Measurements from ENCODE around the gene TIAM2.

The TIAM2 gene

DNA sequence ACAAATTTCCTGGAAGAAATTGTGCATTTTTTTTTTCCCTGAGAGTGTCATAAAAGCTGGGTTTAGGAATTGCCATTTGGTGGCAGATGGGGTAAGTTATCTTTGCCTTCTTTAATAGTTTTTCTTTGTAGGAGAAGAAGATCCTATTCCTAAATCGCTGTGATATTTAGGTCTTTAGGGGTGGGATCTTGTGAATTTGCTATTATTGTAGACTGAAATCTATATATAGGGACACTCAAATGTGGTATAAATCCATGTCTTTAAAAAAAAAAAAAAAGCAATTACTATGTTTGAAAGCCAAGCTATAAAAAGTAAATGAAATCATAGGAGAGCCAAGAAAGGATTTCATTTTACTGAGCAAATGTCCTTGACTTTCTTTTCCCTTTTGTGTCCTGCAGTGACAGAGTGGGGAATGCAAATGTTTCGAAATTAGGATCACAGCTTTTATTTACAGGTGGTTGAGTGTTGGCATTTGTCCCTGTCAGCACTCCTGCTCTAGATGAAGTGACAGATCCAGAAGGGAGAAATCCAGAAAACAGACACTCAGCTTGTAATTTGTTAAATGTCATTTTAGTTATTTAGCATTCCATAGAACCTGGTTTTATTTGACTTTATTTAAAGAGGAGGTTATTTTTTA lies 29.4 kb downstream of the TIAM2 start:
- no peak for DNase-seq (ENCODE audit: low read depth in 2 of 2)

GRCh38 chr6:155026022-155026705 lies 31.0 kb downstream of the TIAM2 start:
- DNase-seq (ENCODE audit: low read depth in 2 of 2) = peak; percentile 73 to 74

- no peak for DNase-seq (ENCODE audit: low read depth in 2 of 2)
These were observed 31.6 kb downstream of the TIAM2 start for GRCh38 chr6:155026706-155027045.

DNA sequence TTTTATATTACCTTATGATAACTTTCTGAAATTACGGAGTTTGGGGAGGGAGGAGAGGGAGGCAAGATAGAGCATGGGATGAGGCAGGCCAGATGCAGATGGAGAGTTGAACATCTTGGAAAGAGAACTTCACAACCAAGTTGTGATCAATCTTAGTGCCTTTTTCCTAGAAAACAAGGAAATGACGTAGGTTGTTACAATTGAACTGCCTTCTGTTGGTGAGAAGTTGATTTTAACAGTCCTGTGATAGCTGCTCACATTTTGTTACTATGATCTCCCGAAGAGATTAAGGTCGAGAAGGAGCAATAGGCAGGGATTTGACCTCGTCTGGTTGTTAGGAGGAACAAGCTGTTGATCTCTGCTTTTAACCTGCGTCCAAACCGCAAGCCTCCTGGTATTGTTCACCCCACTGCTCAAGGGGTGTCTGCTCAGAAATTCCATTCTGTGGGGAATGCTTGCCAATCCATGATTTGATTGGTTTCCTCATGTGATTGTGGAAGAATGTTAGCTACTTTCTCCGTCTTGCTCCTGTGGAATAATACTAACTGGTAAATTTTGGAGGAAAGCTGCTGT lies 35.1 kb downstream of the TIAM2 start:
- DNase-seq (ENCODE audit: low read depth in 2 of 2) = no peak

- no peak for DNase-seq (ENCODE audit: low read depth in 2 of 2)
These were observed 36.0 kb downstream of the TIAM2 start for GRCh38 chr6:155031091-155031490.

DNA sequence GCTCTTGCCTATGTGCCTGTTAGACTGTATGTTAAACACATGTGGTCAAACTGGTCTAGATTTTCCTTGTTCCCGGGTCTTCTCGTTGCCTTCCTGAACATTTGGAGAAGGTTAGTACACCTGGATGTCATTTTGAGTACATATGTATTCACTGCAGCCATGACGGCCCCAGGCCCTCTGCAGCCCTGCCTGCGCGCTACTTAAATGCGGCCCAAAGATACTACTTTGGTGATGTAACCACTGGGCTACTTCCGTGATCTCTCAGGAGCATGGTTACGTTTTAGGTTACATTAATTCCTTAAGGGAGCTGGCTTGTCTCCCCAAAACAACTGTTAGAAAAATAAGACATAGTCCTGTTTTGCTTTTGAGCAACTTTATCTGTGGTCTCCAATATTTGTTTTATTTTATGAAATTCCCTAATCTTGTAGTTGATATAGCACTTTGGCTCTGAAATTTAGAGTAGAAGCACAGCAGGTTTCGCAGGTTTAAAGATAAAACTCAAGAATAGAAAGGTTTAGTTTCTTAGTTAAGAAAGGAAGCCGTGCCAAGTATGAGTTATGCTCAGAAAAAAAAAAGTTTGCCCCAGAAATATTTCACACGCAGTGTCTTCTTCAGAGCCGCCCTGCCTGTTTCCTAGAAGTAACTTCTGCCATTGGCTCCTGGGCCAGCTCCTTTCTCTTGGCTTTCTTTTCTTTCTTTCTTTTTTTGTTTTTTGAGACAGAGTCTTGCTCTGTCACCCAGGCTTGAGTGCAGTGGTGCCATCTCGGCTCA lies 38.1 kb downstream of the TIAM2 start:
- no peak for DNase-seq (ENCODE audit: low read depth in 2 of 2)

GRCh38 chr6:155036907-155037306 lies 41.8 kb downstream of the TIAM2 start:
- DNase-seq (ENCODE audit: low read depth in 2 of 2) = no peak

GRCh38 chr6:155038104-155038503 lies 43.0 kb downstream of the TIAM2 start:
- DNase-seq (ENCODE audit: low read depth in 2 of 2) = no peak

DNA sequence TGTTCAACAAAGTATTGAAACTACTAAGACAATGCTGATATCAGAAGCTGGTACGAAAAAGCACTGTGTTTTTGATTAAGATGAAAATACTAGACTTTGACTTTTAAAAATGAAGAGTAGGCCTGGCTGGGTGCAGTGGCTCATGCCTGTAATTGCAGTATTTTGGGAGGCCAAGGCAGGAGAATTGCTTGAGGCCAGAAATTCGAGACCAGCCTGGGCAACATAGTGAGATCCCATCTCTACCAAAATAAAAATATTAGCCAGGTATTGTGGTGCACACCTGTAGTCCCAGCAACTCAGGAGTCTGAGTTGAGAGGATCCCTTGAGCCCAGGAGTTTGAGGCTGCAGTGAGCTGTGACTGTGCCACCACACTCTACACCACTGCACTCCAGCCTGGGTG lies 43.4 kb downstream of the TIAM2 start:
- DNase-seq (ENCODE audit: low read depth in 2 of 2) = no peak

DNA sequence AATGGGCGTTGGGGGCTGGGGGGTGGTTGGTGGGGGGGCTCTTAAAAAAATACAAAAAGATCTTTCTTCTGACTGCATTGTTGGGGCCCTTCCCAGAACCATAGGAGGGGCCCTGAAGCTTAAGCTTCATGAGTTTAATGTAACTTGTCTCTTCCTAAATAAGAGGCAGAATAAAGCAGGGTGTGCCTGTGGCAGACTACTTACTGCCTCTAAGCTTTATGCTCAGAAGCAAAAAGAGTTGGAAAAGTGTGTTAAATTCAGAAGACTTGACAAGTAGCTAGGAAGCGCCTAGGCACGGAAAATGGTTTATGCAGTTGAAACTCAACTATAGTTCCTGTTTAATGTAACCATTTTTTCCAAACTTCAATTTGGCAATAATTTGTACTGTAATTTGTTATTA lies 44.5 kb downstream of the TIAM2 start:
- no peak for DNase-seq (ENCODE audit: low read depth in 2 of 2)

DNA sequence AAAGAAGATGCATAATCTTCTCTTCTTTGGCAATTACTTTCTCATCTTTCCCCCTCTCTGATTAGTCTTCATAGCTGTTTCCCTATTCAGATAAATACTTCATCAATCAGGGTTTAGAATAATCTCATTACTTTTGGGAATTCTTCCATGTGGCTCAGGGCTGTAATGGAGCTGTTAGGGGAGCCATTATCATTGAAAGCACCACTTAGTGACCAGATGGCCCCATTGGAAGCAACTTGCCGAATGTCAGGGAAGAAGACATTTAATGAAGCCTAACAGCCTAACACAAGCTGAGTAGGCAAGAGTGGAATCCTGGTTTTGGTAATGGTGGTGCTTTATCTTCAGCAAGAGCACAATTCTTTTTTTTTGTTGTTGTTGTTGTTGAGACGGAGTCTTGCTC lies 45.0 kb downstream of the TIAM2 start:
- no peak for DNase-seq (ENCODE audit: low read depth in 2 of 2)

DNA sequence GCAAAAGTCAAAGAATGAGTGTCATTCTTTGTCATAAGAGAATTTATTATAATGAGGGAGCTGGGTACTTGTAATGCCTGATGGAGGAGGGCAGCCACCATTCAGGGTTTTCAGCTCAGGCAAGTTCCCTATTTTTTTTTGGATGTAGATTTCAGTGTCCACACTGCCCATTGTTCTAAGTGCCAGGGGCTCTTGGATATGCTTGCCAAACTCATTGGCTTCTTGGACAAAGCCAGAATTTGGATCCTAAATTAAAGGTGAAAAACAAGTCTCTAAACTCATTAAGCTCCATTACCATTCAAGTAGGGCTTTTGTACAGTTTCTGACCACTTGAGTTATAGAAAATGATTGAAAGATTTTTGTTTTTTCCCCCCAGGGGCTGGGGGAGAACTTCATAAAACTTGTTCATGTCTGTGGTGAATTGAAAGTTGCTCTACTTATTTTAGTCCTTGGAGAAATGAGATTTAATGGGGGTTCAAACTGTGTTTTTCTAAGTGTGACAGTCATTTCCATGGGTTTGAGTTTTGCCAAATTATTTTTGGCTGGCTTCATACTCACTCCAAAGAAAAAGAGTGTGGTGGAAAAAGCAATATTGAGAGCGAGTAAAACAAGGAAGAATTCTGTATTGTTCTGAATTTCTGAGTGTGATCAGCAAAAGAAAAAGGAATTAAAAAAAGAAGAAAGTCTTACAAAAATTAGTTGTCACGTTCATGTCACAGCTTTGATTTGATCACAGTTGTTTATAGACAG lies 46.0 kb downstream of the TIAM2 start:
- no peak for DNase-seq (ENCODE audit: low read depth in 2 of 2)

DNA sequence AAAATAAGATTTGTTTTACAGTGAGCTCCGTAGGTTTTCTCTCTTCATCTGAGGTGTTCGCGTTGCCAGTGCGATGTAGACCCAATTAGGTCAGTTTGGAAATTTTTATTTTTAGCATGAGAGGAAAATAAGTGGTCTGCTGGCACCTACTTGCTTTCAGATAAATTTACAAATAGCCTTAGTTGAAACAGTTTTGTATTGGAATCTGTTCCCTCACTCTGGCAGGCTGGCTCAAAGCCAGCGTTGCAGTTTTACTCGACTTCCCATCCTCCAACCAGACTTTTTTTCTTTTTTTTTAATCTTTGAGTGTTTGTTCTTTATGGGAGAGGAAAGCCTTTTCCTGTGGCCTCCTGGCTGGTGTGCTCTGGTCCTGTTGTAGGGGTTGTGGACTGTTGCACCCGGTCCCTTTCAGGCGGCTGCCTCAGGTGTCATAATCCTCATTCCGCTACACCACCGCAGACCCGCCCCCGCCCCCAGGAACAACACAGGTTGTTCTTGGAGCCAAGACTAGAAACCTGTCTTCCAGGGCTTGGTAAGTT lies 46.7 kb downstream of the TIAM2 start:
- no peak for DNase-seq (ENCODE audit: low read depth in 2 of 2)

- no peak for DNase-seq (ENCODE audit: low read depth in 2 of 2)
These were observed 47.9 kb downstream of the TIAM2 start for GRCh38 chr6:155042983-155043382.

- DNase-seq (ENCODE audit: low read depth in 2 of 2) = no peak
These were observed 50.7 kb downstream of the TIAM2 start for GRCh38 chr6:155045561-155046404.

DNA sequence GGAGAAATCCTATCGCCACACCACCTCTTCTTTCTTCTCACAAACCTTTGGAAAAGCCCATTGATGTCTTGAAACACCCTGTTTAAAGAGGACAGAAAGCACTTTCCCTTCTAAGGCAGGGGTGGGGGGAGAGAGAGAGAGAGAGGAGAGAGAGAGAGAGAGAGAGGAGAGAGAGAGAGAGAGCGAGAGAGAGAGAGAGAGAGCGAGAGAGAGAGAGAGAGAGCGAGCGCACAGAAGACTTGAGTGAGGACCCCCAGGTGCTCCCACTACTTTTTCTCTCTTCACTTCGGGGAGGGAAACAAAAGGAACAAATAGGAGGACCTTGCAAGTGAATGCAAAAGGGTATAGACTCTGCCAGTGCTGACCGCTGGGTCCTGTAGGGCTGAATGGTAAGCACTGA lies 52.4 kb downstream of the TIAM2 start:
- no peak for DNase-seq (ENCODE audit: low read depth in 2 of 2)

DNA sequence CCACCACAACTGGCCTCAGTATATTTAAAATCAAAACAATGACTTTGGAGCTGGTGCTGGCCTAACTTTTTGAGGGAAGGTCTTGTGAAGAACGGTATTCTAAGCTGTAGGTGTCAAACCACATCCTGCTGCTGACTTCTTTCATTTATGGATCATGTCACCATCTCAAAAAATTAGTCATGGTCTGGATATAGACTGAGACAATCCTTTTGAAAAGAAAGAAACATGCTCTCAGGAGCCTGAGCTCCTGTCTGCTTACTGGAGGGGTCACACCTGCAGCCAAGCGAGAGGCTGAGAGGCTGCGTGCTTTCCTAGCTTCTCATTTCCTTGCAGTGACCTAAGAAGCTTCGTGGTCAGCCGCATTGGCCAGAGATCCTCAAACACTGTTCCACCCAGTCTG lies 55.2 kb downstream of the TIAM2 start:
- no peak for DNase-seq (ENCODE audit: low read depth in 2 of 2)

- no peak for DNase-seq (ENCODE audit: low read depth in 2 of 2)
These were observed 59.6 kb downstream of the TIAM2 start for GRCh38 chr6:155054491-155055250.

DNA sequence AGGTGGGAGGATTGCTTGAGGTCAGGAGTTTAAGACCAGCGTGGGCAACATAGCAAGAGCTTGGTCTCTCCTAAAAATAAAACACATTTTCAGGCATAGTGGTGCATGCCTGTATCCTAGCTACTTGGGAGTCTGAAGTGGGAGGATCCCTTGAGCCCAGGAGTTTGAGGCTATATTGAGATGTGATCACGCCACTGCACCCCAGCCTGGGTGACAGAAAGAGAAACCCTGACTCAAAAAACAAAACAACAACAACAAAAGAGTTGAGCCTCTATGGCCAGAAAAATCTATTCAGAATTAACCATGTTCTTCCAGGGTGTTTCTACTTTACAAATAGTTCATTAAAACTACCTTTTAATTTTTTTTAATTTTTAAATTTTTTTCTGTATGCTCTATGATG lies 60.6 kb downstream of the TIAM2 start:
- no peak for DNase-seq (ENCODE audit: low read depth in 2 of 2)

DNA sequence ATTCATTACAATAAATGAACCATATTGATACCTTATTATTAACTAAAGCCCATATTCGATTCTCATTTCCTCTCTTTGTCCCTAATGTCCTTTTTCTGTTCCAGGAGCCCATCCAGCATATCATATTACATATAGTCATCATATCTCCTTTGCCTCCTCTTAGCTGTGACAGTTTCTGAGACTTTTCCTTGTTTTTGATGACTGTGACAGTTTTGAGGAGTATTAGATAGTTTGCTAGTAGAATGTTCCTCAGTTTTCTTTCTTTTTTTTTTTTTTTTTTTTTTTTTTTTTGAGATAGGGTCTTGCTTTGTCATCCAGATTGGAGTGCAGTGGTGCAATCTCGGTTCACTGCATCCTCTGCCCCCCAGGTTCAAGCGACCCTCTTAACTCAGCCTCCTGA lies 61.6 kb downstream of the TIAM2 start:
- no peak for DNase-seq (ENCODE audit: low read depth in 2 of 2)
